ENCODE measurements around the gene EIF4A3.

GRCh38 chr17:80116921-80117380, 30.0 kb downstream of the EIF4A3 start:
- TF ChIP-seq SMARCC2 (IDR thresholded peaks at IDR 0.05; ENCODE audit: low read depth) (no peak), CTCF (IDR thresholded peaks at IDR 0.05 in 2 of 3, conservative IDR thresholded peaks at IDR 0.05 in 1 of 3; ENCODE audit: insufficient read depth in 2 of 3, low read depth in 1 of 3, low read length in 3 of 3) (no peak), FOXM1 (IDR thresholded peaks at IDR 0.05; ENCODE audit: low read depth) (no peak), FOXM1 (CRISPR knock-in tag; IDR thresholded peaks at IDR 0.05; ENCODE audit: low read depth) (no peak), TAL1 (IDR thresholded peaks at IDR 0.05) (no peak), CBX3 (IDR thresholded peaks at IDR 0.05; ENCODE audit: borderline replicate concordance in 1 of 2, low read length in 2 of 2) (no peak), ELF1 (tag; IDR thresholded peaks at IDR 0.05) (no peak)
